Small intestine (tissue), 7 donors: ENCODE data around the gene TOLLIP. TPM values are rescaled to one million over a fixed set of nuclear protein-coding genes. Genes with fewer than 3 reads are reported as not detected.

Source experiments
- DNase-seq, 2 donors: peaks; one replicate each; pipeline versions ENCODE4 v3.0.0 to v3.0.0-alpha.2; 2013
- FAIRE-seq: peaks from 2 replicates; lab custom pipeline; 2012; peaks lifted over from hg19 to GRCh38; lab: Jason Lieb, UNC
- H3K27ac ChIP-seq, 3 donors: one replicate each; pipeline ENCODE4 v1.5.1; 2013; ENCODE audit warnings: low read length in 2 of 3, mild to moderate bottlenecking in 2 of 3, control low read depth in 1 of 3, inconsistent platforms in 1 of 3, low read depth in 1 of 3, moderate library complexity in 1 of 3
- H3K27me3 ChIP-seq, 3 donors: one replicate each; pipeline ENCODE4 v1.6.1; 2013; ENCODE audit warnings: low read length in 3 of 3, inconsistent platforms in 1 of 3; ENCODE audit not compliant: control insufficient read depth in 3 of 3, insufficient read depth in 3 of 3
- H3K36me3 ChIP-seq, 3 donors: one replicate each; pipeline ENCODE4 v1.6.1; 2013; ENCODE audit warnings: low read length in 3 of 3, inconsistent platforms in 1 of 3, low read depth in 1 of 3, mild to moderate bottlenecking in 1 of 3, moderate library complexity in 1 of 3; ENCODE audit not compliant: control insufficient read depth in 3 of 3, insufficient read depth in 2 of 3
- H3K4me1 ChIP-seq, 3 donors: one replicate each; pipeline ENCODE4 v1.6.1; 2013; ENCODE audit warnings: low read length in 2 of 3, inconsistent platforms in 1 of 3, low read depth in 1 of 3, mild to moderate bottlenecking in 1 of 3, moderate library complexity in 1 of 3; ENCODE audit not compliant: control insufficient read depth in 3 of 3, insufficient read depth in 2 of 3
- H3K4me3 ChIP-seq, 3 donors: one replicate each; pipeline ENCODE4 v1.5.1; 2013; ENCODE audit warnings: low read length in 3 of 3, control low read depth in 1 of 3, inconsistent platforms in 1 of 3, low read depth in 1 of 3, mild to moderate bottlenecking in 1 of 3, moderate library complexity in 1 of 3
- H3K9me3 ChIP-seq, 2 donors: one replicate each; pipeline ENCODE4 v1.6.1; 2013; ENCODE audit warnings: low read depth in 1 of 2, low read length in 1 of 2; ENCODE audit not compliant: control insufficient read depth in 2 of 2, insufficient read depth in 1 of 2
- WGBS, 3 donors: extraction: QIAGEN DNeasy Blood & Tissue Kit; methylation state at CpG; one replicate each; pipeline ENCODE4 v1.1.7; 2013; 5-methylcytosine and 5-hydroxymethylcytosine counted together
- polyA plus RNA-seq, 4 donors: library from polyadenylated mRNA; stranded (reverse) in 3 of 4; unstranded in 1 of 4; fragments of 200-250 nt in 3 of 4; fragments of 120-200 nt in 1 of 4; gene quantifications; one replicate each; pipeline versions ENCODE4 v1.2.1 to v1.2.3, GENCODE V29; 2013
- donor health status: healthy with polysubstance abuse.
- donor health status: control.
- donor health status: control.
- donor health status: Bipolar disorder and iron deficiency.
- donor health status: healthy.

The TOLLIP gene
- polyA plus RNA-seq, 4 donors = 33.1 to 57.0 (median 41.0) TPM

- FAIRE-seq (no peak), DNase-seq (no peak)
- no peak overlapping the region for H3K27ac ChIP-seq
- H3K4me1 ChIP-seq = no peaks in the 10 kb centered on the region
- WGBS, 3 donors = 91 to 95% (median 91%) methylated on average over 10 of the region's 10 CpGs
- H3K9me3 ChIP-seq = no peaks in the 10 kb centered on the region
- no peak overlapping the region for H3K4me3 ChIP-seq
- no peaks in the 10 kb centered on the region for H3K27me3 ChIP-seq
- no peaks in the 10 kb centered on the region for H3K36me3 ChIP-seq
These were observed 8.0 kb upstream of the TOLLIP start for GRCh38 chr11:1317432-1317831.

GRCh38 chr11:1310772-1311468 lies 1.5 kb upstream of the TOLLIP start:
- no peak for DNase-seq
- peaks cover 0 to 25% (median 0%) of the 10 kb centered on the region in 3 donors for H3K36me3 ChIP-seq
- H3K4me3 ChIP-seq = peak overlapping the region in 2 of 3 donors; percentile 65 to 83
- 69 to 82% (median 71%) methylated on average over 15 of the region's 15 CpGs for WGBS, 3 donors
- H3K27ac ChIP-seq = no peak overlapping the region
- H3K27me3 ChIP-seq = no peaks in the 10 kb centered on the region
- H3K4me1 ChIP-seq = peaks cover 3 to 34% (median 30%) of the 10 kb centered on the region in 3 donors
- FAIRE-seq = no peak
- peaks cover 0 to 17% of the 10 kb centered on the region in 2 donors for H3K9me3 ChIP-seq

- Histone ChIP-seq H3K27me3 (no peaks in the 10 kb centered on the region), H3K9me3 (peaks cover 0 to 17% of the 10 kb centered on the region in 2 donors), H3K4me1 (peaks cover 8 to 40% (median 36%) of the 10 kb centered on the region in 3 donors), H3K27ac (peak overlapping the region; percentile 85 to 99 (median 89)), H3K36me3 (peaks cover 0 to 31% (median 0%) of the 10 kb centered on the region in 3 donors), H3K4me3 (peak overlapping the region; percentile 65 to 83 (median 65))
- WGBS, 3 donors = 19 to 60% (median 27%) methylated on average over 18 of the region's 18 CpGs
- FAIRE-seq (no peak), DNase-seq (peak in 1 of 2 donors; percentile 52)
These were observed 871 bp upstream of the TOLLIP start for GRCh38 chr11:1310318-1310687.

GRCh38 chr11:1308743-1309497 lies 512 bp downstream of the TOLLIP start:
- peaks cover 0 to 17% of the 10 kb centered on the region in 2 donors for H3K9me3 ChIP-seq
- peak overlapping the region; percentile 82 to 84 (median 83) for H3K4me3 ChIP-seq
- peaks cover 8 to 49% (median 48%) of the 10 kb centered on the region in 3 donors for H3K4me1 ChIP-seq
- WGBS, 3 donors = 3 to 5% (median 3%) methylated on average over 25 to 58 of the region's 58 CpGs
- peak overlapping the region; percentile 77 to 99 (median 80) for H3K27ac ChIP-seq
- DNase-seq (peak in 1 of 2 donors; percentile 64), FAIRE-seq (no peak)
- H3K27me3 ChIP-seq = no peaks in the 10 kb centered on the region
- peaks cover 0 to 36% (median 0%) of the 10 kb centered on the region in 3 donors for H3K36me3 ChIP-seq

- Histone ChIP-seq H3K27me3 (no peaks in the 10 kb centered on the region), H3K4me1 (peaks cover 8 to 56% (median 48%) of the 10 kb centered on the region in 3 donors), H3K27ac (peak overlapping the region in 1 of 3 donors; percentile 35), H3K36me3 (peaks cover 0 to 42% (median 0%) of the 10 kb centered on the region in 3 donors), H3K4me3 (peak overlapping the region in 2 of 3 donors; percentile 83 to 84), H3K9me3 (peaks cover 0 to 17% of the 10 kb centered on the region in 2 donors)
- no peak for FAIRE-seq
- no peak for DNase-seq
- WGBS, 3 donors = 49 to 70% (median 63%) methylated on average over 21 of the region's 21 CpGs
These were observed 1.3 kb downstream of the TOLLIP start for GRCh38 chr11:1307998-1308742.

- no peak overlapping the region for H3K4me3 ChIP-seq
- DNase-seq = no peak
- no peak for FAIRE-seq
These were observed 2.1 kb downstream of the TOLLIP start for GRCh38 chr11:1307163-1307870.

GRCh38 chr11:1306186-1307162 lies 3.0 kb downstream of the TOLLIP start:
- Histone ChIP-seq H3K4me1 (peaks cover 8 to 73% (median 48%) of the 10 kb centered on the region in 3 donors), H3K27me3 (no peaks in the 10 kb centered on the region), H3K9me3 (peaks cover 0 to 11% of the 10 kb centered on the region in 2 donors), H3K27ac (peak overlapping the region in 2 of 3 donors; percentile 19 to 93), H3K36me3 (peaks cover 0 to 59% (median 0%) of the 10 kb centered on the region in 3 donors), H3K4me3 (peak overlapping the region in 1 of 3 donors; percentile 26)
- DNase-seq = no peak
- FAIRE-seq = no peak
- WGBS, 3 donors = 67 to 85% (median 76%) methylated on average over 29 to 30 of the region's 30 CpGs

More at GRCh38 chr11:1307163-1307870, 2.1 kb downstream of the TOLLIP start:
- H3K27ac ChIP-seq = peak overlapping the region in 1 of 3 donors; percentile 11
- WGBS, 3 donors = 62 to 67% (median 64%) methylated on average over 21 of the region's 21 CpGs
- H3K9me3 ChIP-seq = peaks cover 0 to 17% of the 10 kb centered on the region in 2 donors
- peaks cover 0 to 50% (median 0%) of the 10 kb centered on the region in 3 donors for H3K36me3 ChIP-seq
- peaks cover 8 to 65% (median 48%) of the 10 kb centered on the region in 3 donors for H3K4me1 ChIP-seq
- H3K27me3 ChIP-seq = no peaks in the 10 kb centered on the region
